Testis (tissue), 2 donors: ENCODE data around the gene IQCH.

Experiments
- CTCF ChIP-seq, 3 experiments: fragments of 450-650 bp in 2 of 3; fragments of 200-600 bp in 1 of 3; sonication (generic) in 1 of 3; IDR thresholded peaks; one replicate each; pipeline ENCODE4 v1.5.1; 2016 to 2019; ENCODE audit warnings: antibody characterized with exemption in 3 of 3, mild to moderate bottlenecking in 2 of 3, moderate library complexity in 1 of 3
- POLR2A ChIP-seq: fragments of 450-650 bp; IDR thresholded peaks from one replicate; pipeline ENCODE4 v1.6.1; 2017; ENCODE audit warnings: antibody characterized with exemption, mild to moderate bottlenecking, moderate library complexity

DNA sequence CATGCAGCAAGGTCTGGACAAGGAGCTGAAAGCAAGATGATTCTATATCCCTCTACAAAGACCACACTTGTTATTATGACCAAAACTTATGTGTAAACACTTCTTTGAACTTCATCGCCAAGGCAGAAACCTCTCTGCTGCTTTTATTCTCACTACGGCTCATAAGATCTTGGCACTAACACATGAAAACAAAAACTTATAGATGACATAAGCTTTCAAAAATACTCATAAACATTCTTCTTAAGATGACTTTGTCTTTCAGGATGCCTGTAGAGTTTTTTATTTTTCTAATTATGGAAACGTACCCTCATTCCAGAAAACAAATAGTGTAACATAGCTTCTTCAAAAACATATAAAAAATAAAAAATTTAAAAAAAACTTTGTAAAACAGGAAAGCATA is 253.8 kb downstream of the IQCH start:
- TF ChIP-seq CTCF (IDR thresholded peaks at IDR 0.05) (no peak), POLR2A (no peak)
